HG02840 (cell line): ENCODE measurements around the gene GALNTL6.

ENCODE experiments used
- ATAC-seq: cut with Tn5 transposase; IDR thresholded peaks from one replicate; pipeline ENCODE4 v1.9.1; 2021; ENCODE audit warnings: mild to moderate bottlenecking, moderate library complexity, moderate number of reproducible peaks; ENCODE audit not compliant: unreplicated experiment, low FRiP score

The GALNTL6 gene

GRCh38 chr4:172648471-172648870, 835.3 kb downstream of the GALNTL6 start:
- no peak for ATAC-seq

DNA sequence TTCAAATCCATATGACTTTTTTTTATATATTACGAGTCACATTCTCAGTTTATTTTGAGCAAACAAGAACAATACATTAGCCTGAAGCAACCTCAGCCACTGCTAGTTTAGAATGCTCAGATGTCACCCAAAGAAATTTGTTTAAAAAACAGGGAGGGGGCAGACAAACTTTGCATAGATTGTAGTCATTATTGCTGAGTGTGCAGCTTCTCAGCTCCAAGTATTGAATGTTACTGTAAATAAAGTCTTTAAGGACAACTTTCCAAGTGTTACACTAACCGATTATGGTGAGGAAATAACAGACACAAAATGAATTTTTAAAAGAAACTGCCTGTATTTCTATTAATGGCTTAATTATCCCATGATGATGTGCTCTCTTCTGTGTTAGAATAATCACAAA, 835.9 kb downstream of the GALNTL6 start:
- no peak for ATAC-seq

- no peak for ATAC-seq
Measured at GRCh38 chr4:172650758-172651530, 837.7 kb downstream of the GALNTL6 start.

DNA sequence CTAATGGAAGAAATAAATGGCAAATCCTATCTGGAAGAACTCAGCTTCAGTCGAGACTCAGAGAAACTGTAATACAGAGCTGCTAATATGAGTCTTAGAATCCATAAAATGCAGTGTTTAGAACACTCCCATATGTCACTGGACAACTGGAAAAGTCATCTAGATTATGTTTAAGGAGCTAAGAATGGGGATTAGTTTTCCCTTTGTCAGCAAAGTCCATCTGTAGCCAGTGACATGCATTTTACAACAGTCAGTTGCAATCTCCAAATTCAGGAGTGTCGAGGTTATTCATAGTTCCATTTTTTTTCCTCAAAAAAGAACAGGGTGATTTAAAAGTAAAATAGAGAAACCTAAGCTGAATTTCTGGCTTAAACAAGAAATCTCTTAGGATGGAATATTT, 838.8 kb downstream of the GALNTL6 start:
- ATAC-seq: no peak

- no peak for ATAC-seq
Measured at GRCh38 chr4:172652369-172652768, 839.2 kb downstream of the GALNTL6 start.

DNA sequence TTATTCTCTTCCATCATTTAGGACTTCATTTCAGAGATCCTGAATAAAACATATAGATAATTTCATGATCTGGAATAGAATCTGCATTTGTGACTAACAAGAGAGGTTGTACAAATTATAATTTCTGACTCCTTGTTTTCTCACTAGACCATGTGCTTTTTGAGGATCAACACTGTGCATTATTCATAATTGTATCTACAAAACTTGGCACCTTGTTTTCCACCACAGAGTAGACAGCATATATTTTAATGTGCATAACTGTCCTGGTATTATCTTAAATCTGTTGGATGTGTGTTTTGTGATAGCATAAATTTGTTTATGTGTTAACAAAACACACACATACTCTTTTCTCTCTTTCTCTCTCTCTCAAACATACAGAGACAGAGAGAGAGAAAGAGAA, 840.5 kb downstream of the GALNTL6 start:
- ATAC-seq: no peak

DNA sequence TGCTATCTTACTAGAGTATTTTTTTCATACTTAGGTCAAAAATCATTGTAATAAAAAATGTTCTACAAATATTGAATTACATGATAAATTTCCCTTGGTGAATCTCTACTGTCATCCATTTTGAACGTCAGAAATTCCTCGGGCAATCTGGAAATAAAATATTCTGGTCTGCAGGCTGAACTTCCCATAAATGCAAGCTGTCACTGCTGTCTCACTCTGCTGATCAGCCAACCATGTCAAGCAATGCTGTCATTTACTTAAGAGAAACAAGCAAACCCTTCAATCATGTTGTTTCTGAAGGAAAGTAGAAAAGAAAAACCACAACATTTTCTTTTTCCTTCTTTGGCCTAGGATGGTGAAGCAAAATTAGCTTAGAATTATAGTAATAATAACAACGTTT, 841.3 kb downstream of the GALNTL6 start:
- no peak for ATAC-seq

- ATAC-seq: no peak
Measured at GRCh38 chr4:172656055-172656454, 842.9 kb downstream of the GALNTL6 start.

GRCh38 chr4:172657081-172657480, 843.9 kb downstream of the GALNTL6 start:
- no peak for ATAC-seq

DNA sequence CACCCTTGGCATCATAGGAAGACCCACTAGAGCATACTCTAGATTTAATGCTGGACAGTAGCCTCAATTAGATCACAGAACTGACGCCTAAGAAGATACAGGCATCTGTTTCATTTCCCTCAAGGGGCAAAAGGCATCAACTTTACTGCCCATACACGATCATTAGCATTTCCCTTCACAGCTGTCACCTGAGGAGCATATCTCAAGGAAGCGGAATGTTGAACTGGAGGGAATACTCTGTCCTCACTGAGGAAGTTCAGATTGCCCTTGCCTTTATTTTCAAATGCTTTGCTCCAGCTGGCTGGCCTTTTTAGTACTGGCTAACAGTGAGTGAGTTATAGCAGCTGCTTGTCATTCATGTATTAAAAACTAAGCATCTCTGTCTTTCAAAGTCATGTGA, 847.0 kb downstream of the GALNTL6 start:
- ATAC-seq: no peak

- ATAC-seq: no peak
Measured at GRCh38 chr4:172662113-172662512, 848.9 kb downstream of the GALNTL6 start.

DNA sequence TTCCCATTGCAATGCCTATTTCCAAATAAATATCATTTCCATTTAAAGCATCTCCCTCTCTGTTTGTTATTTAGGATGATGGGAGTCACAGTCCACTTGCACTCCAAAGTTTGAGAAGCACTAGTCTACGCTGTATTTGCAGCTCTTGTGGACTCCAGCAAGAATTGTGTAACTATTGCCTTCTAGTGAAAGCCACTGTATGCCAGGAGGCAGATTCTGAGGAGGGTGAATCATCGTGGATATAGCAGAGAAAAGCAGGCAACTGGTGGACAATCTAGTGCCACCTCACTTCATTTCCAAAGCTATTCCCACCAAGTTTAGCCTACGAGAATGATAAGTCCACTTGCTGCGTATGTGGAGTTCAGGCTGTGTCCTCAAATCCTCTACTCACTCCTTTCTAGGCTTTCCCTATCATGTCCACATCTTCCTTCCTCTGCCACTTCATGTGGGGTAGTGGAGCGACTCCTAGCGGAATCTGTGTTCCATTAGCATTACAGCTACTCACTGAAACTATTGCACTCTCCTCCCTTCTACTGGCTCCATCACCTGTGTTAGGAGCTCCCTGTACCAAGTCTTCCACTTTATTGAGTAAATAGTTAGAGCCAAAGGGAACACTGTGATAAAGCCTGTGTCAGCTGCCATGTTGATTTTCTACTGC, 853.6 kb downstream of the GALNTL6 start:
- no peak for ATAC-seq

- no peak for ATAC-seq
Measured at GRCh38 chr4:172674811-172675210, 861.6 kb downstream of the GALNTL6 start.

DNA sequence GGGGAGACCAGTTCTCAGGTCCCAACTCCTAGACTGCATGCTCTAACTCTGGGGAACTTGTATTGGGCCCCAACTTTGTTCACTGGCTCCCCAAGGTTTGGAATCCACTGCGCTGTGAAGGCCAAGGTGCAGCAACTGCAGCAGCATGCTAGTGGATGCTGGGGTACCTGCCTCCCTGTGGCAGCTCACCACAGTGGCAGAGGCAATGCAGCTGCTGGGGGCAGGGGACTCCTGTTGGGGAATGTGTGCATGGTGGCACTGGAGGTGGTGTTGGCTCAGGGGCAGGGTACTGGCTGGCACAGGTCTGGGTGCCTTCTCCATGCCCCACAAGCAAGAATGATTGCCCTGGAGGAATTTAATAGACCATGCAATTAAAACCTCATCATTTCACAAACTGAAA, 862.0 kb downstream of the GALNTL6 start:
- no peak for ATAC-seq

- no peak for ATAC-seq
Measured at GRCh38 chr4:172680691-172681090, 867.5 kb downstream of the GALNTL6 start.

DNA sequence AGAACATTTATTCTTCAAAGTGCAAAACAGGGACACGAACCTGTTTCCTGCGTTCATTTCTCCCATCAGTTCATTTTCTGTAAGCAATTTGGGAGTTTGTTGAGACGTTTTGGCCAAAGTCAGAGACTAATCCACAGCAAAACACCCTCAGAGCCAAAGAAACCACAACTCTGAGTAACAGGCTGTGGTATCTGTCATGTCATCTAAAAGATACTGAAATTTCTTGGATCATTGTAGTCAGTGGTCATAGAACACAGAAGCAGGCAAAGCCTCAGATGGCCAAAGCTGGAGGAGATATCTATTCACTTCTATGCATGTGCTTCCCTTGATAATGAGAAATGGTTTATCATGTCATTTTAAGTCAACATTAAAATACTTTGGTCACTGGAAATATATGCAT, 869.8 kb downstream of the GALNTL6 start:
- no peak for ATAC-seq

GRCh38 chr4:172686021-172686420, 872.8 kb downstream of the GALNTL6 start:
- ATAC-seq: no peak

- ATAC-seq: no peak
Measured at GRCh38 chr4:172688534-172688933, 875.3 kb downstream of the GALNTL6 start.

GRCh38 chr4:172691552-172691951, 878.3 kb downstream of the GALNTL6 start:
- ATAC-seq: no peak

GRCh38 chr4:172692701-172693100, 879.5 kb downstream of the GALNTL6 start:
- no peak for ATAC-seq

DNA sequence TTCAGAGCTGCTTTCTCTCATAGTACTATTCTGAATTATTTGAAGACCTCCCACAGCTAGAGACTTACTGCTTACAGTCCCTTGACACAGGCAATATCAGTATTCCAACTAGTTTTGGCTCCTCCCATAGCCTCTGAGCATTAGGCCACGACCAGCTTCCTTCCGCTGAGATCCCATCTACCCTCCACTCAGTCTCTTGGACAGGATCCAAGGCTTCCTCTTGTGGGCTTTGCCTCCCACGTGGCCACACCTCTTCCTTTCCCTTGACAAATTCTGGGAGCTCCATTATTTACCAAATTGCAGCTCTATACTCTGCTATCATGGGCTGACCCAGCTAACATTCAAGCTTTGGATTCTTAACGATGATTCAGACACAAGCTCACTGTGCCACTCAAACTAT, 885.1 kb downstream of the GALNTL6 start:
- no peak for ATAC-seq

DNA sequence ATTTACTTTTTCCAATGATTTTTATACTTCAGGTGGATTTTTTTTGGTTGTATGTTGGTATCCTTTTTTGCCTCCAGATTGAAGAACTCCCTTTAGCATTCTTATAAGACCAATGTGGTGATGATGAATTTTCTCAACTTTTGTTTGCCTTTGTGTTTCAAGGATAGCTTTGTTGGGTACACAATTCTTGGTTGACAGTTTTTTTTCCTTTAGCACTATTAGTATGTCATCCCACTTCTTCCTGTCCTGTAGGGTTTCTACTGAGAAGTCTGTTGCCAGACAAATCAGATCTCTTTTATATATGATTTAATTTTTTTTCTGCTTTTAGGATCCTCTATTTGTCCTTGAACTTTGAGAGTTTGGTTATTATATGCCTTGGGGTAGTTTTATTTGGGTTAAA, 892.4 kb downstream of the GALNTL6 start:
- no peak for ATAC-seq
